Measurements from ENCODE around the gene MFAP3L. TPM values are rescaled to one million over a fixed set of nuclear protein-coding genes. Genes with fewer than 3 reads are reported as not detected.

The MFAP3L gene
- total and polyA plus RNA-seq, 2 donors from 2014 or later = 18.4 to 35.1 TPM

DNA sequence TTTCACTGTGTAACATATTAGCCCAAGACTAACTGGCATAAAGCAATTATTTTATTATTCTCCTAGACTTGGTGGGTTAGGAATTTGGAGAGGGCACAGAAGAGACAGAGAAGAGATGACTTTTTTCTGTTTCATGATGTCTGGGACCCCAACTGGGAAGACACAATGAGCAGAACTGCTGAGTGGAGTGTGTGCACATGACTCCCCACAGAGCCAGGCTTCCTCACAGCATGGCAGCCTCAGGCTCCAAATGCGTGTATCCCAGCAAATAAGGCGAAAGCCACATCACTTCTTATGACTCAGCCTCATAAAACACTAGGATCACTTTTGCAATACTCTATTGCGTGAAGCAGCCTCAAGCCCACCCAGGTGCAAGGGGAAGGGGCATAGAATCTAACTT is 68.4 kb downstream of the MFAP3L start:
- no peak for DNase-seq
- H3K4me1 ChIP-seq (ENCODE audit: control insufficient read depth in 2 of 3, insufficient read depth in 2 of 3, low read depth in 1 of 3, low read length in 3 of 3) = no peaks in the 10 kb centered on the region
- H3K36me3 ChIP-seq (ENCODE audit: control insufficient read depth in 2 of 3, insufficient read depth in 3 of 3, low read length in 3 of 3) = no peaks in the 10 kb centered on the region
- H3K27ac ChIP-seq (ENCODE audit: low read depth in 2 of 2, low read length in 2 of 2) = no peak overlapping the region
- TF ChIP-seq CTCF (IDR thresholded peaks at IDR 0.05; ENCODE audit: borderline replicate concordance, extremely low read depth, insufficient read depth) = no peak
- intact Hi-C loops (cut with DNase I) = no loop called here
- no peaks in the 10 kb centered on the region for H3K27me3 ChIP-seq (ENCODE audit: control insufficient read depth, insufficient read depth, low read length)
- no peak overlapping the region for H3K4me3 ChIP-seq (ENCODE audit: low read length in 3 of 3)
- no peak for FAIRE-seq
- no peak overlapping the region for H3K9ac ChIP-seq (ENCODE audit: low read length in 3 of 3)
- no peaks in the 10 kb centered on the region for H3K9me3 ChIP-seq (ENCODE audit: control insufficient read depth in 2 of 3, insufficient read depth in 1 of 3, low read length in 3 of 3)

GRCh38 chr4:169956091-169956843 is 69.9 kb downstream of the MFAP3L start:
- DNase-seq = peak in 3 of 5 donors; percentile 35 to 81 (median 77)
- no peak for TF ChIP-seq CTCF (IDR thresholded peaks at IDR 0.05; ENCODE audit: borderline replicate concordance, extremely low read depth, insufficient read depth)
- no peak overlapping the region for H3K4me3 ChIP-seq (ENCODE audit: low read length in 3 of 3)
- no peak for FAIRE-seq
- H3K27me3 ChIP-seq (ENCODE audit: control insufficient read depth, insufficient read depth, low read length) = no peaks in the 10 kb centered on the region
- no peaks in the 10 kb centered on the region for H3K4me1 ChIP-seq (ENCODE audit: control insufficient read depth in 2 of 3, insufficient read depth in 2 of 3, low read depth in 1 of 3, low read length in 3 of 3)
- no peaks in the 10 kb centered on the region for H3K9me3 ChIP-seq (ENCODE audit: control insufficient read depth in 2 of 3, insufficient read depth in 1 of 3, low read length in 3 of 3)
- H3K36me3 ChIP-seq (ENCODE audit: control insufficient read depth in 2 of 3, insufficient read depth in 3 of 3, low read length in 3 of 3) = no peaks in the 10 kb centered on the region
- H3K9ac ChIP-seq (ENCODE audit: low read length in 3 of 3) = no peak overlapping the region
- H3K27ac ChIP-seq (ENCODE audit: low read depth in 2 of 2, low read length in 2 of 2) = no peak overlapping the region
- intact Hi-C loops (cut with DNase I) = no loop called here

- H3K9me3 ChIP-seq (ENCODE audit: control insufficient read depth in 2 of 3, insufficient read depth in 1 of 3, low read length in 3 of 3) = no peaks in the 10 kb centered on the region
- intact Hi-C loops (cut with DNase I) = no loop called here
- no peaks in the 10 kb centered on the region for H3K36me3 ChIP-seq (ENCODE audit: control insufficient read depth in 2 of 3, insufficient read depth in 3 of 3, low read length in 3 of 3)
- no peak overlapping the region for H3K4me3 ChIP-seq (ENCODE audit: low read length in 3 of 3)
- TF ChIP-seq CTCF (IDR thresholded peaks at IDR 0.05; ENCODE audit: borderline replicate concordance, extremely low read depth, insufficient read depth) = no peak
- no peak overlapping the region for H3K9ac ChIP-seq (ENCODE audit: low read length in 3 of 3)
- no peaks in the 10 kb centered on the region for H3K27me3 ChIP-seq (ENCODE audit: control insufficient read depth, insufficient read depth, low read length)
- FAIRE-seq (no peak), DNase-seq (no peak)
- H3K27ac ChIP-seq (ENCODE audit: low read depth in 2 of 2, low read length in 2 of 2) = no peak overlapping the region
- no peaks in the 10 kb centered on the region for H3K4me1 ChIP-seq (ENCODE audit: control insufficient read depth in 2 of 3, insufficient read depth in 2 of 3, low read depth in 1 of 3, low read length in 3 of 3)
Observed at GRCh38 chr4:169955521-169955920, 70.7 kb downstream of the MFAP3L start.
